OCI-LY7 (cell line): Measurements from ENCODE around the gene CPHXL2. TPM values are rescaled to one million over a fixed set of nuclear protein-coding genes. Genes with fewer than 3 reads are reported as not detected.

Experiments
- BruUV-seq: library from RNA; stranded (reverse); fragments of 400-500 nt; replicated peaks from 2 replicates; lab custom pipeline; 2021; lab: Mats Ljungman, UMichigan
- CTCF ChIA-PET: fragments of 300-600 bp; sonication (Branson Sonifier 250); formaldehyde crosslinking; loops from one replicate; lab custom pipeline; 2022; ENCODE audit warnings: antibody characterized with exemption; ENCODE audit not compliant: unreplicated experiment; lab: Charles Lee
- POLR2A ChIA-PET: fragments of 300-600 bp; sonication (Branson Sonifier 250); formaldehyde crosslinking; loops from one replicate; lab custom pipeline; 2022; ENCODE audit warnings: antibody characterized with exemption; lab: Charles Lee
- DNase-seq: peaks from one replicate; pipeline ENCODE4 v3.0.0-alpha.2; 2015; ENCODE audit warnings: low spot score
- H2AFZ ChIP-seq: fragments of 200-600 bp; sonication (generic), shearing (Covaris generic); 2 replicates; pipeline ENCODE4 v1.6.1; 2014; ENCODE audit warnings: mild to moderate bottlenecking, antibody characterized with exemption, low read length, moderate library complexity
- H3K27ac ChIP-seq: fragments of 200-600 bp; sonication (generic); 2 replicates; pipeline ENCODE4 v1.5.1; 2014; ENCODE audit warnings: mixed run types, low read depth, mild to moderate bottlenecking, moderate library complexity, low read length, inconsistent platforms; ENCODE audit not compliant: poor library complexity, severe bottlenecking
- H3K36me3 ChIP-seq: fragments of 200-600 bp; sonication (generic); 2 replicates; pipeline ENCODE4 v1.6.1; 2014; ENCODE audit warnings: mild to moderate bottlenecking, antibody characterized with exemption, low read length, moderate library complexity, mixed read lengths; ENCODE audit not compliant: insufficient read depth
- H3K4me1 ChIP-seq: fragments of 200-600 bp; sonication (generic); 2 replicates; pipeline ENCODE4 v1.5.1; 2014; ENCODE audit warnings: mild to moderate bottlenecking, low read length; ENCODE audit not compliant: insufficient read depth, poor library complexity, severe bottlenecking
- H3K4me2 ChIP-seq: fragments of 200-600 bp; sonication (generic); 2 replicates; pipeline ENCODE4 v1.6.1; 2014; ENCODE audit warnings: mild to moderate bottlenecking, low read length
- H3K4me3 ChIP-seq: fragments of 200-600 bp; sonication (generic); 2 replicates; pipeline ENCODE4 v1.5.1; 2014; ENCODE audit warnings: mild to moderate bottlenecking, low read depth, low read length; ENCODE audit not compliant: poor library complexity, severe bottlenecking
- H3K79me2 ChIP-seq: fragments of 200-600 bp; sonication (generic); 2 replicates; pipeline ENCODE4 v1.6.1; 2016; ENCODE audit warnings: low read depth, mild to moderate bottlenecking, low read length, moderate library complexity, mixed read lengths; ENCODE audit not compliant: insufficient read depth
- H3K9me2 ChIP-seq: fragments of 200-600 bp; sonication (generic); 2 replicates; pipeline ENCODE4 v1.6.1; 2016; ENCODE audit warnings: mild to moderate bottlenecking, low read length, mixed read lengths; ENCODE audit not compliant: insufficient read depth
- H3K9me3 ChIP-seq: fragments of 200-600 bp; sonication (generic); 2 replicates; pipeline ENCODE4 v1.6.1; 2014; ENCODE audit warnings: mild to moderate bottlenecking, mixed run types, low read length, mixed read lengths
- H4K20me1 ChIP-seq: fragments of 200-600 bp; sonication (generic); 2 replicates; pipeline ENCODE4 v1.6.1; 2014; ENCODE audit warnings: mild to moderate bottlenecking, antibody characterized with exemption, low read length, moderate library complexity, mixed read lengths; ENCODE audit not compliant: insufficient read depth
- EZH2phosphoT487 ChIP-seq: fragments of 200-600 bp; sonication (generic); IDR thresholded peaks from 2 replicates; pipeline ENCODE4 v1.6.1; 2018; ENCODE audit warnings: low read depth, borderline replicate concordance, mild to moderate bottlenecking, mixed run types, antibody characterized with exemption, low read length, moderate library complexity, mixed read lengths
- intact Hi-C: fragments of 100-400 bp; cut with micrococcal nuclease; formaldehyde crosslinking; loops from one replicate; pipeline ENCODE4 v1.10.0; 2022; ENCODE audit not compliant: unreplicated experiment
- total RNA-seq, 2 experiments: library from RNA; depleted of rRNA in 1 of 2; stranded (reverse); fragments of >200 nt in 1 of 2; shearing (Covaris generic) in 1 of 2; gene quantifications; 2 replicates each; pipeline ENCODE4 v1.2.3, GENCODE V29; 2014 to 2022
- TF ChIP-seq, protein P1 (sequence below): fragments of 200-600 bp; sonication (generic); conservative IDR thresholded peaks from 2 replicates; pipeline ENCODE4 v1.5.1; 2014; ENCODE audit warnings: mild to moderate bottlenecking, antibody characterized with exemption, low read length, moderate library complexity, mixed read lengths

The CPHXL2 gene
- total RNA-seq, 2 experiments from 2014 or later = not detected

DNA sequence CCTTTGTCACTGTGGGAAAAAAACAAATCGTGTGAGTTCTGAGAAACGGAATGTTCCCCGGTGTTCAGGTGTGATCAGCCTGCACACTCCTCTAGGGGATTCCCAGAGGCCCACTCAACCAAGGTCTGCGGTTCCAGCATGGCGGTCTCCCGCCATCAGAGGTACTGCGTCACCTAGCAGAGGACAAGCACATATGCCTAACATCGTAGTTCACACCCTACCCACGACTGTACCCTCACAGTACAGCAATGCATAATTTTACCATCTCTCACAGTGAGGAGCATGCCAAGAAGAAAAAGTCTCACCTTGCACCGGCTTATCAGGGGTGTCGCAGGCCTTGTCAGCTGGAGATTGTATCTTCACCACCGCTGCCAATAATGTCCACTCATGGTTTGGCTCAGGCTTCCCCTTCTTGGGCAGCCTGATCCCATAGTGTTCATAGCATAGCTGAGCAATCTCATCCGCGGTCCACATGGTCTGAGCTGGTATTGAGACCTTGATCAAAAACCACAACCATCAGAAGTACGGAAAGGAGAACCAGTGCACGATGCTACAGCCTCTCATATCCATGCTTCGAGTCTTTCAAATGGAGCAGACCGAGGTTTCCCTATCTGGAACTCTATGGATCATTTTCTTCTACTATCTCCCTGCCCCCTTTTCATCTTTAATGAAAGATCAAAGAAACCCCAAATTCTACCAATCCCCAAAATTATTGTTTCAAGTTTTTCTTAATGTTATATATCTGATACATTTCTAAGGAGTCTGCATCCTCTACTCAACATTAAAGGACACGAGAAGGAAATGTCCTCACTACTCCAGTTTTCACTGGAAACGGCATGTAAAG is 56.3 kb downstream of the CPHXL2 start:
- no peak for DNase-seq
- TF ChIP-seq EZH2phosphoT487 = no peak
- TF ChIP-seq, protein P1, sequence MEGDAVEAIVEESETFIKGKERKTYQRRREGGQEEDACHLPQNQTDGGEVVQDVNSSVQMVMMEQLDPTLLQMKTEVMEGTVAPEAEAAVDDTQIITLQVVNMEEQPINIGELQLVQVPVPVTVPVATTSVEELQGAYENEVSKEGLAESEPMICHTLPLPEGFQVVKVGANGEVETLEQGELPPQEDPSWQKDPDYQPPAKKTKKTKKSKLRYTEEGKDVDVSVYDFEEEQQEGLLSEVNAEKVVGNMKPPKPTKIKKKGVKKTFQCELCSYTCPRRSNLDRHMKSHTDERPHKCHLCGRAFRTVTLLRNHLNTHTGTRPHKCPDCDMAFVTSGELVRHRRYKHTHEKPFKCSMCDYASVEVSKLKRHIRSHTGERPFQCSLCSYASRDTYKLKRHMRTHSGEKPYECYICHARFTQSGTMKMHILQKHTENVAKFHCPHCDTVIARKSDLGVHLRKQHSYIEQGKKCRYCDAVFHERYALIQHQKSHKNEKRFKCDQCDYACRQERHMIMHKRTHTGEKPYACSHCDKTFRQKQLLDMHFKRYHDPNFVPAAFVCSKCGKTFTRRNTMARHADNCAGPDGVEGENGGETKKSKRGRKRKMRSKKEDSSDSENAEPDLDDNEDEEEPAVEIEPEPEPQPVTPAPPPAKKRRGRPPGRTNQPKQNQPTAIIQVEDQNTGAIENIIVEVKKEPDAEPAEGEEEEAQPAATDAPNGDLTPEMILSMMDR = no peak
- no peak overlapping the region for H3K27ac ChIP-seq
- intact Hi-C loops = loop anchor here (1.0 kb wide), 1 partner anchor 64 kb away; the partner anchor contains the start of gene TMEM231
- CTCF ChIA-PET = interaction anchor here (1.0 kb wide), 1 partner anchor 16 kb away, joined by 3 read pairs; no protein-coding TSS in a partner anchor
- H3K9me3 ChIP-seq = no peaks in the 10 kb centered on the region
- no peaks in the 10 kb centered on the region for H4K20me1 ChIP-seq
- H3K36me3 ChIP-seq = peaks cover 63% of the 10 kb centered on the region
- no TSS peak for BruUV-seq
- peaks cover 20% of the 10 kb centered on the region; the same call in 1 of the 2 replicates for H3K79me2 ChIP-seq
- peaks cover 22% of the 10 kb centered on the region for H3K4me1 ChIP-seq
- no peak overlapping the region for H2AFZ ChIP-seq
- peak overlapping the region; percentile 94 for H3K4me2 ChIP-seq
- H3K4me3 ChIP-seq = peak overlapping the region; percentile 82
- H3K9me2 ChIP-seq = no peaks in the 10 kb centered on the region
- POLR2A ChIA-PET = interaction anchor here (0.6 to 3.4 kb wide), 8 partner anchors 18 to 126 kb away, joined by 3 to 26 read pairs (median 3); partner anchors contain the start of genes GABARAPL2, KARS1 and TERF2IP

DNA sequence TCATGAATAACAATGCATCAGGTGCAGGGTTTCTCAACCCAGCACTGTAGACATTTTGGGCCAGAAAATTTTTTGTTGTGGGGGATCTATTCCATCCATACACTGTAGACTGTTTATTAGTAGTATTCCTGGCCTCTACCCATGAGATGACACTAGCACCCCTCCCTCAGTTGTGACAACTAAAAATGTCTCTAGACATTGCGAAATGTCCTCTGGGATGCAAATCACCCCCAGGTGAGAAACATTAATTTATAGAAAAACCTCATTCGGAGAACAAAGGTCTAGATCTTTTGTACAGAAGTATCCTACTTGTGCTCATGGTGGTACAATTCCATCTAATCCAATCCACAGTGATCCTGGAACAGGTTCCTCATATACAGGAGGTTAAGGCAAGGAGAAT is 58.0 kb downstream of the CPHXL2 start:
- Histone ChIP-seq H3K4me1 (peaks cover 22% of the 10 kb centered on the region), H3K79me2 (peaks cover 20% of the 10 kb centered on the region; the same call in 1 of the 2 replicates), H3K27ac (no peak overlapping the region), H4K20me1 (no peaks in the 10 kb centered on the region), H3K4me2 (no peak overlapping the region), H3K4me3 (no peak overlapping the region), H3K9me3 (no peaks in the 10 kb centered on the region), H3K9me2 (no peaks in the 10 kb centered on the region), H3K36me3 (peaks cover 67% of the 10 kb centered on the region), H2AFZ (no peak overlapping the region)
- no TSS peak for BruUV-seq
- DNase-seq = no peak
- CTCF ChIA-PET = interaction anchor here (1.0 kb wide), 1 partner anchor 154 kb away, joined by 3 read pairs; the partner anchor contains the start of gene TMEM170A
- intact Hi-C loops = no loop called here
- POLR2A ChIA-PET = interaction anchor here (1.0 to 1.3 kb wide), 2 partner anchors 30 to 97 kb away, joined by 3 read pairs; no protein-coding TSS in a partner anchor
- TF ChIP-seq, protein P1 = no peak
- TF ChIP-seq EZH2phosphoT487 = no peak

DNA sequence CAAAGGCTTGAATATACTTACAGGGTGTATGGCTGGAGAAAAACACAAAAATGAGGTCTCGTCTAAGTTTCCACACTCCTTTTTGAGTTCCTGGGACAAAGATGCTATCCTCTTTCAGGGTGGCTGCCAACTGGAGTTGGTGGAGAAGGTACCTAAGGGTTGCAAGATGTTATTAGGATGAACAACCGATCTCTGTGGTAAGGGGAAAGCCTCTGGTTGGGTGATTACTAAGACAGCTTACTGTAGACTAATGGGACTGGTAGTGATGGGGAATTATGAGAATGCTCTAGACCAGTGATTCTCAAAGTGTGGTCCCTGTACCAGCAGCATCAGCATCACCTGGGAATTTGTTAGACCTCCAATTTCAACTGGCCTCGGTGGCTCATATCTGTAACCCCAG is 59.7 kb downstream of the CPHXL2 start:
- intact Hi-C loops = no loop called here
- Histone ChIP-seq H4K20me1 (no peaks in the 10 kb centered on the region), H3K36me3 (peaks cover 83% of the 10 kb centered on the region), H3K9me3 (no peaks in the 10 kb centered on the region), H3K9me2 (no peaks in the 10 kb centered on the region), H3K4me1 (peaks cover 17% of the 10 kb centered on the region), H3K27ac (no peak overlapping the region), H3K4me3 (no peak overlapping the region), H3K79me2 (peaks cover 14% of the 10 kb centered on the region; the same call in 1 of the 2 replicates), H2AFZ (no peak overlapping the region), H3K4me2 (no peak overlapping the region)
- CTCF ChIA-PET = no interaction called here
- BruUV-seq = no TSS peak
- no peak for DNase-seq
- TF ChIP-seq, protein P1 = no peak
- TF ChIP-seq EZH2phosphoT487 = no peak
- POLR2A ChIA-PET = interaction anchor here (1.2 kb wide), 1 partner anchor 32 kb away, joined by 3 read pairs; no protein-coding TSS in a partner anchor
